ENCODE results near the gene QTRT2.
A peak's percentile ranks its signal among the peaks of the same experiment; 100 is the strongest.

The QTRT2 gene

DNA sequence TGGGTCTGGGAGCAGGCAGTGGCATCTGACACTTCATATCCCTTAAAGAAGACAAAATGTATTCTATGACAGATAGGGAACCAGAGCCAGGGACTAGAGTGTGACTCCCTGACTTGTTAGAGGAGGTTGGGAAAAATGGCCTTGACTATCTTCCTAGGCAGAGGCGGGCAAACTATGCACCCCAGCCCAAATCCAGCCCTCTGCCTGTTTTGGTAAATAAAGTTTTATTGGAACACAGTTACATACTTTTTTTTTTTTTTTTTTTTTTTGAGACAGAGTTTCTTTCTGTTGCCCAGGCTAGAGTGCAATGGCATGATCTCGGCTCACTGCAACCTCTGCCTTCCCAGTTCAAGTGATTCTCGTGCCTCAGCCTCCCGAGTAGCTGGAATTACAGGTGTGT lies 47.3 kb downstream of the QTRT2 start:
- TF ChIP-seq, protein P1, sequence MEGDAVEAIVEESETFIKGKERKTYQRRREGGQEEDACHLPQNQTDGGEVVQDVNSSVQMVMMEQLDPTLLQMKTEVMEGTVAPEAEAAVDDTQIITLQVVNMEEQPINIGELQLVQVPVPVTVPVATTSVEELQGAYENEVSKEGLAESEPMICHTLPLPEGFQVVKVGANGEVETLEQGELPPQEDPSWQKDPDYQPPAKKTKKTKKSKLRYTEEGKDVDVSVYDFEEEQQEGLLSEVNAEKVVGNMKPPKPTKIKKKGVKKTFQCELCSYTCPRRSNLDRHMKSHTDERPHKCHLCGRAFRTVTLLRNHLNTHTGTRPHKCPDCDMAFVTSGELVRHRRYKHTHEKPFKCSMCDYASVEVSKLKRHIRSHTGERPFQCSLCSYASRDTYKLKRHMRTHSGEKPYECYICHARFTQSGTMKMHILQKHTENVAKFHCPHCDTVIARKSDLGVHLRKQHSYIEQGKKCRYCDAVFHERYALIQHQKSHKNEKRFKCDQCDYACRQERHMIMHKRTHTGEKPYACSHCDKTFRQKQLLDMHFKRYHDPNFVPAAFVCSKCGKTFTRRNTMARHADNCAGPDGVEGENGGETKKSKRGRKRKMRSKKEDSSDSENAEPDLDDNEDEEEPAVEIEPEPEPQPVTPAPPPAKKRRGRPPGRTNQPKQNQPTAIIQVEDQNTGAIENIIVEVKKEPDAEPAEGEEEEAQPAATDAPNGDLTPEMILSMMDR (IDR thresholded peaks at IDR 0.05; ENCODE audit: poor library complexity, severe bottlenecking), result no peak
- Histone ChIP-seq H3K36me3 (ENCODE audit: low read depth) (no peaks in the 10 kb centered on the region), H3K9me3 (ENCODE audit: severe bottlenecking) (no peaks in the 10 kb centered on the region), H3K27me3 (ENCODE audit: insufficient read depth, poor library complexity, severe bottlenecking) (no peaks in the 10 kb centered on the region), H3K4me3 (ENCODE audit: severe bottlenecking) (no peak overlapping the region), H3K27ac (ENCODE audit: poor library complexity, severe bottlenecking) (no peak overlapping the region), H3K4me1 (ENCODE audit: insufficient read depth, poor library complexity, severe bottlenecking) (no peaks in the 10 kb centered on the region)
- DNase-seq (ENCODE audit: low spot score), result no peak
- ATAC-seq (ENCODE audit: low read depth), result no peak

DNA sequence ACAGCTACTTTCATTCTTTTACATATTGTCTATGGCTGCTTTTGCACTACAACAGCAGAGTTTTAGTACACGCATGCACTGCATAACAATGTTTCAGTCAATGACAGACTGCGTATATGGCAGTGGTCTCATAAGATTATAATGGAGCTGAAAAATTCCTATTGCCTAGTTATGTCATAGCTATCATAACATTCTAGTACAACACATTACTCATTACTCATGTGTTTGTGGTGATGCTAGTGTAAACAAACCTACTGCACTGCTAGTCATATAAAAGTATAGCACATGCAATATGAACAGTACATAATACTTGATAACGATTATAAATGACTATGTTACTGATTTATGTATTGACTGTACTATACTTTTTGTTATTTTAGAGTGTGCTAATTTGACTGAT lies 47.9 kb downstream of the QTRT2 start:
- TF ChIP-seq, protein P1 (IDR thresholded peaks at IDR 0.05; ENCODE audit: poor library complexity, severe bottlenecking), result no peak
- Histone ChIP-seq H3K36me3 (ENCODE audit: low read depth) (no peaks in the 10 kb centered on the region), H3K4me3 (ENCODE audit: severe bottlenecking) (no peak overlapping the region), H3K4me1 (ENCODE audit: insufficient read depth, poor library complexity, severe bottlenecking) (no peaks in the 10 kb centered on the region), H3K27me3 (ENCODE audit: insufficient read depth, poor library complexity, severe bottlenecking) (no peaks in the 10 kb centered on the region), H3K9me3 (ENCODE audit: severe bottlenecking) (no peaks in the 10 kb centered on the region), H3K27ac (ENCODE audit: poor library complexity, severe bottlenecking) (no peak overlapping the region)
- DNase-seq (ENCODE audit: low spot score) (no peak), ATAC-seq (ENCODE audit: low read depth) (peak; percentile 65; the same call in 2 of the 3 replicates)

DNA sequence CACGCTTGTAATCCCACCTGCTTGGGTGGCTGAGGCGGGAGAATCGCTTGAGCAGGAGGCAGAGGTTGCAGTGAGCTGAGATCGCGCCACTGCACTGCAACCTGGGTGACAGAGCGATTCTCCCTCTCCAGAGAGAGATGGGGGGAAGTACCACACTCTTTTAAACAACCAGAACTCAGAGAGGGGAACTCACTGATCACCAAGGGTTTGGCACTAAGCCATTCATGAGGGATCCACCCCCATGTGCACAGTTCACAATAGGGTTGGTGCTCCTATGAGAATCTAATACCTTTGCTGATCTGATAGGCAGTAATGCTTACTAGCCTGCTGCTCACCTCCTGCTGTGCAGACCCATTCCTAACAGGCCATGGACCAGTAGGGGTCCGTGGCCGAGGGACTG lies 51.6 kb downstream of the QTRT2 start:
- no peaks in the 10 kb centered on the region for H3K4me1 ChIP-seq (ENCODE audit: insufficient read depth, poor library complexity, severe bottlenecking)
- no peak overlapping the region for H3K4me3 ChIP-seq (ENCODE audit: severe bottlenecking)
- DNase-seq (ENCODE audit: low spot score), result no peak
- H3K36me3 ChIP-seq (ENCODE audit: low read depth), result no peaks in the 10 kb centered on the region
- no peaks in the 10 kb centered on the region for H3K27me3 ChIP-seq (ENCODE audit: insufficient read depth, poor library complexity, severe bottlenecking)
- H3K9me3 ChIP-seq (ENCODE audit: severe bottlenecking), result no peaks in the 10 kb centered on the region
- TF ChIP-seq, protein P1 (IDR thresholded peaks at IDR 0.05; ENCODE audit: poor library complexity, severe bottlenecking), result no peak
- H3K27ac ChIP-seq (ENCODE audit: poor library complexity, severe bottlenecking), result no peak overlapping the region
- no peak for ATAC-seq (ENCODE audit: low read depth)

DNA sequence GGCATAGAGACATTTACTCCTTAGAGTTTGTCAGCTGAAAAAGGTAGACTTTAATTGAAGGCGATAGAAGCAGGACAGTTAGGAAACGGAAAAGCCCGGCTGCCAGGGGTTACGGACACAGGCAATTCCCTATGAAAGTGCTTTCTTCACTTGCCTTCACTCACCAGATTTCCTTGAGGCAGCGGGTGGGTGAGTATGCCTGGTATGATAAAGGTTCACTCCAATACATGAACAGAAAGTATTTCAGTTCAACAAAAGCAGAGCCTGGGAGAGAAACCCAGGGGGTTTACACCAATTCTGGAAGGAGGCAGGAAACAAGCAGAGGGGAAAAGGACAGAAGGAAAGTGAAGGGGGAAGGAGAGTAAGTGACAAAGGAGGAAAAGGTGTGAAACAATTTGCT lies 53.9 kb downstream of the QTRT2 start:
- Histone ChIP-seq H3K4me3 (ENCODE audit: severe bottlenecking) (no peak overlapping the region), H3K9me3 (ENCODE audit: severe bottlenecking) (no peaks in the 10 kb centered on the region), H3K4me1 (ENCODE audit: insufficient read depth, poor library complexity, severe bottlenecking) (no peaks in the 10 kb centered on the region), H3K27ac (ENCODE audit: poor library complexity, severe bottlenecking) (no peak overlapping the region), H3K27me3 (ENCODE audit: insufficient read depth, poor library complexity, severe bottlenecking) (no peaks in the 10 kb centered on the region), H3K36me3 (ENCODE audit: low read depth) (no peaks in the 10 kb centered on the region)
- DNase-seq (ENCODE audit: low spot score), result no peak
- ATAC-seq (ENCODE audit: low read depth), result no peak
- TF ChIP-seq, protein P1 (IDR thresholded peaks at IDR 0.05; ENCODE audit: poor library complexity, severe bottlenecking), result no peak

DNA sequence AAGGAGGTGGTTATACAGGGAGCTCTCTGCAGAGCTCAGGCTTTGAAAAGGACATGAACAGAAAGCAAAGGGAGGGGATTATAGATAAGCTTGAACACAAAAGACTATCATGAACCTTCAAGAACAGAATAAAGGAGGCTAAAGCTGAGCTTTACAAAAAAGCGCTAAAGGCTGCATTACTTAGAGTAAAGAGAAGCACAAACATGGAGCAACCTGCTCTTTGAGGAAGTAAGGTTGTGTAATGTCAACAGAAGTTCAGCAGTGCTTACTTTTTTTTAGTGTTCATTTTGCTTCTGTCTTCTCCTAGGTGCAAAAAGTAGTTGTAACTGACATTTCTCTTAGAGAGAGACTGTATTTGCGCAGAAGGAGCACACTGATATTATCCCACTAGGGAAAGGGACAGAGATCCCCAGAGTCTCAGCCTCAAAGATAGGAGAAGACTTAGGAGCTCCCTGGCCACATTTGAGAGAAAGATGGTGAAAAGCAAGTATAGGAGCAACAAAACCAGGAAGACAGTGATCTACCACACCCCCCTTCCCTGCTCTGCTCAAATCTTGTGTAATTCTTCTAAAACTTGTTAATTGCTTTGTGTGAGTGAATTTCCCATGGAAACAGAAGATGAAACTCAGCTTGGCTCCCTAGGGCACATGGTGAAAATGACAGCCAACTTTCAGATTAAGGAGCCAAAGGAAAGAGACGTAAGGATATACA lies 54.7 kb downstream of the QTRT2 start:
- ATAC-seq (ENCODE audit: low read depth), result no peak
- TF ChIP-seq, protein P1 (IDR thresholded peaks at IDR 0.05; ENCODE audit: poor library complexity, severe bottlenecking), result no peak
- Histone ChIP-seq H3K36me3 (ENCODE audit: low read depth) (no peaks in the 10 kb centered on the region), H3K4me3 (ENCODE audit: severe bottlenecking) (no peak overlapping the region), H3K9me3 (ENCODE audit: severe bottlenecking) (no peaks in the 10 kb centered on the region), H3K27me3 (ENCODE audit: insufficient read depth, poor library complexity, severe bottlenecking) (no peaks in the 10 kb centered on the region), H3K27ac (ENCODE audit: poor library complexity, severe bottlenecking) (no peak overlapping the region), H3K4me1 (ENCODE audit: insufficient read depth, poor library complexity, severe bottlenecking) (no peaks in the 10 kb centered on the region)
- no peak for DNase-seq (ENCODE audit: low spot score)
